Endodermal cell (in vitro differentiated cells): ENCODE data around the gene LTBP2. TPM values are rescaled to one million over a fixed set of nuclear protein-coding genes. Genes with fewer than 3 reads are reported as not detected.

Source experiments
- DNase-seq: peaks from one replicate; pipeline ENCODE4 v3.0.0-alpha.2; 2017
- H3K27ac ChIP-seq: 2 replicates; pipeline ENCODE4 v1.5.1; 2013; ENCODE audit warnings: mild to moderate bottlenecking, low read depth, low read length, moderate library complexity
- H3K27me3 ChIP-seq: 2 replicates; pipeline ENCODE4 v1.6.1; 2013; ENCODE audit warnings: mild to moderate bottlenecking, low read length, moderate library complexity; ENCODE audit not compliant: insufficient read depth, control insufficient read depth, poor library complexity, severe bottlenecking
- H3K36me3 ChIP-seq: 2 replicates; pipeline ENCODE4 v1.7.0; 2013; ENCODE audit warnings: mild to moderate bottlenecking, low read length, moderate library complexity; ENCODE audit not compliant: control insufficient read depth, insufficient read depth
- H3K4me1 ChIP-seq: one replicate; pipeline ENCODE4 v1.7.0; 2013; ENCODE audit warnings: low read length; ENCODE audit not compliant: control insufficient read depth, insufficient read depth
- H3K4me3 ChIP-seq: 2 replicates; pipeline ENCODE4 v1.5.1; 2013; ENCODE audit warnings: mild to moderate bottlenecking, low read length, moderate library complexity
- H3K9ac ChIP-seq: 2 replicates; pipeline ENCODE4 v1.6.1; 2013; ENCODE audit warnings: mild to moderate bottlenecking, low read length, moderate library complexity; ENCODE audit not compliant: poor library complexity, severe bottlenecking; ENCODE audit errors: extremely low read depth
- H3K9me3 ChIP-seq: 2 replicates; pipeline ENCODE4 v1.6.1; 2013; ENCODE audit warnings: mild to moderate bottlenecking, low read length, moderate library complexity; ENCODE audit not compliant: control insufficient read depth
- H3K27ac Mint-ChIP-seq: 2 replicates; pipeline ENCODE4 v1.8.0; 2020; ENCODE audit warnings: mixed read lengths
- H3K27me3 Mint-ChIP-seq: 2 replicates; pipeline ENCODE4 v1.8.0; 2021; ENCODE audit warnings: mild to moderate bottlenecking, mixed read lengths; ENCODE audit not compliant: insufficient read depth
- H3K36me3 Mint-ChIP-seq: 2 replicates; pipeline ENCODE4 v1.8.0; 2020; ENCODE audit warnings: low read depth, mixed read lengths
- H3K4me1 Mint-ChIP-seq: 2 replicates; pipeline ENCODE4 v1.8.0; 2020; ENCODE audit warnings: mixed read lengths
- H3K4me3 Mint-ChIP-seq: 2 replicates; pipeline ENCODE4 v1.8.0; 2020; ENCODE audit warnings: mild to moderate bottlenecking, moderate library complexity, mixed read lengths
- H3K9me3 Mint-ChIP-seq: 2 replicates; pipeline ENCODE4 v1.8.0; 2020; ENCODE audit warnings: mild to moderate bottlenecking, mixed read lengths
- WGBS, 2 experiments: methylation state at CpG; one replicate each; pipeline versions ENCODE4 v1.1.5 to v1.1.7; 2013; ENCODE audit warnings: missing lambda C conversion rate in 2 of 2, mixed read lengths in 1 of 2; ENCODE audit not compliant: insufficient coverage in 1 of 2, insufficient read length in 1 of 2; 5-methylcytosine and 5-hydroxymethylcytosine counted together
- total RNA-seq, 2 donors: library from RNA; stranded (reverse); fragmentation: NEBNext Ultra II Directional in 1 of 2; extraction: Animal tissue kit (Norgen Biotek cat#: 25700) in 1 of 2; gene quantifications; 2 replicates in 1 of 2; 3 replicates in 1 of 2; pipeline ENCODE4 v1.2.1, GENCODE V29; 2021
- TF ChIP-seq, protein P1 (sequence below): fragments of 200-600 bp; sonication (generic); conservative IDR thresholded peaks from 2 replicates; pipeline ENCODE4 v1.5.0; 2021; ENCODE audit warnings: antibody characterized with exemption, mild to moderate bottlenecking

LTBP2 gene
- total RNA-seq, 2 donors from 2014 or later, result 1.7 to 2.9 TPM

DNA sequence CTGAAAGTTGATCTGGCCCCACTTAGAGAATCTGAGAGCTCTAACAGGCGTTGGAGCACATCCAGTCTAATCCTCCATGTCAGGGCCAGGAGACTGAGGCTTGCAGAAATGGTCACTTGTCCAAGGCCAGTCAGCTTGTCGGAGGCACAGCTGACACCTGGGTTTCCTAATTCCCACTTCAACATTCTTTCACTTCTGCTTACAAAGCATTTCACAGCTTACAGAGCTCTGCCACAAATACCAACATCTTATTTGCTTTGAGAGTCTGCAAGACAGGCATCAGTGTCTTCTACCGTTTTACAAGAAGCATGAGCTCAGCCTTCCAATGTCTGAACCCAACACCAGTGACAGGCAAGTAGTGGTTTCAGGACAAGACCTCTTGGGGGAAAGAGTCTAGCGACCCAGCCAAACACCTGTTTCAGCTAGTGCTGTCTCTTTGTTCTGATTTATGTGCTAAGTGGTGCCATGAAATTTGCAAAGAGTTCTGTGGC is 86.6 kb downstream of the LTBP2 start:
- no peak for DNase-seq
- Histone ChIP-seq H3K9ac (no peak overlapping the region), H3K4me3 (no peak overlapping the region), H3K4me1 (peaks cover 6% of the 10 kb centered on the region), H3K27me3 (no peaks in the 10 kb centered on the region), H3K36me3 (no peaks in the 10 kb centered on the region), H3K27ac (no peak overlapping the region), H3K9me3 (no peaks in the 10 kb centered on the region)
- peaks cover 22% of the 10 kb centered on the region for H3K4me1 Mint-ChIP-seq
- 72 to 77% methylated on average over 3 to 4 of the region's 4 CpGs for WGBS, 2 experiments
- TF ChIP-seq, protein P1, sequence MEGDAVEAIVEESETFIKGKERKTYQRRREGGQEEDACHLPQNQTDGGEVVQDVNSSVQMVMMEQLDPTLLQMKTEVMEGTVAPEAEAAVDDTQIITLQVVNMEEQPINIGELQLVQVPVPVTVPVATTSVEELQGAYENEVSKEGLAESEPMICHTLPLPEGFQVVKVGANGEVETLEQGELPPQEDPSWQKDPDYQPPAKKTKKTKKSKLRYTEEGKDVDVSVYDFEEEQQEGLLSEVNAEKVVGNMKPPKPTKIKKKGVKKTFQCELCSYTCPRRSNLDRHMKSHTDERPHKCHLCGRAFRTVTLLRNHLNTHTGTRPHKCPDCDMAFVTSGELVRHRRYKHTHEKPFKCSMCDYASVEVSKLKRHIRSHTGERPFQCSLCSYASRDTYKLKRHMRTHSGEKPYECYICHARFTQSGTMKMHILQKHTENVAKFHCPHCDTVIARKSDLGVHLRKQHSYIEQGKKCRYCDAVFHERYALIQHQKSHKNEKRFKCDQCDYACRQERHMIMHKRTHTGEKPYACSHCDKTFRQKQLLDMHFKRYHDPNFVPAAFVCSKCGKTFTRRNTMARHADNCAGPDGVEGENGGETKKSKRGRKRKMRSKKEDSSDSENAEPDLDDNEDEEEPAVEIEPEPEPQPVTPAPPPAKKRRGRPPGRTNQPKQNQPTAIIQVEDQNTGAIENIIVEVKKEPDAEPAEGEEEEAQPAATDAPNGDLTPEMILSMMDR, result no peak
- H3K4me3 Mint-ChIP-seq, result no peak overlapping the region
- no peaks in the 10 kb centered on the region for H3K27me3 Mint-ChIP-seq
- H3K9me3 Mint-ChIP-seq, result no peaks in the 10 kb centered on the region
- H3K27ac Mint-ChIP-seq, result no peak overlapping the region
- no peaks in the 10 kb centered on the region for H3K36me3 Mint-ChIP-seq

DNA sequence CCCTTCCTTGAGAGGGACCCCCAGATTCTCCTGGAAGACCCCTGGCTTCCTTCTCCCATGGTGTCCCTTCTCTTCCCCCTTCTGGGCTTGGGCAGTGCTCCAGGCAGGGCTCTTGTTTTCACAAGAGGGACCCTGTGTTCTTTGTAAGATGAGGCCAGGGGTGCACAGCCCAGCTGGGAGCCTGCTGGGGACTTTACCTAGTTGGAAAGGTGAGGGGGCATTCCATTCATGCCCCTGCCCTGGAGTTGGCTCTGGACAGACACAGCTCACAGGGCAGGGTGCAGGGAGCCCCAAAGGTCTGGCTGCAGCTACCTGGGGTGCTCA is 87.3 kb downstream of the LTBP2 start:
- H3K4me3 Mint-ChIP-seq, result no peak overlapping the region
- Histone ChIP-seq H3K4me1 (peaks cover 6% of the 10 kb centered on the region), H3K27ac (no peak overlapping the region), H3K27me3 (no peaks in the 10 kb centered on the region), H3K9ac (no peak overlapping the region), H3K36me3 (no peaks in the 10 kb centered on the region), H3K9me3 (no peaks in the 10 kb centered on the region), H3K4me3 (no peak overlapping the region)
- no peak for DNase-seq
- no peak overlapping the region for H3K27ac Mint-ChIP-seq
- TF ChIP-seq, protein P1, result no peak
- H3K36me3 Mint-ChIP-seq, result no peaks in the 10 kb centered on the region
- H3K4me1 Mint-ChIP-seq, result peaks cover 22% of the 10 kb centered on the region
- no peaks in the 10 kb centered on the region for H3K9me3 Mint-ChIP-seq
- H3K27me3 Mint-ChIP-seq, result no peaks in the 10 kb centered on the region

DNA sequence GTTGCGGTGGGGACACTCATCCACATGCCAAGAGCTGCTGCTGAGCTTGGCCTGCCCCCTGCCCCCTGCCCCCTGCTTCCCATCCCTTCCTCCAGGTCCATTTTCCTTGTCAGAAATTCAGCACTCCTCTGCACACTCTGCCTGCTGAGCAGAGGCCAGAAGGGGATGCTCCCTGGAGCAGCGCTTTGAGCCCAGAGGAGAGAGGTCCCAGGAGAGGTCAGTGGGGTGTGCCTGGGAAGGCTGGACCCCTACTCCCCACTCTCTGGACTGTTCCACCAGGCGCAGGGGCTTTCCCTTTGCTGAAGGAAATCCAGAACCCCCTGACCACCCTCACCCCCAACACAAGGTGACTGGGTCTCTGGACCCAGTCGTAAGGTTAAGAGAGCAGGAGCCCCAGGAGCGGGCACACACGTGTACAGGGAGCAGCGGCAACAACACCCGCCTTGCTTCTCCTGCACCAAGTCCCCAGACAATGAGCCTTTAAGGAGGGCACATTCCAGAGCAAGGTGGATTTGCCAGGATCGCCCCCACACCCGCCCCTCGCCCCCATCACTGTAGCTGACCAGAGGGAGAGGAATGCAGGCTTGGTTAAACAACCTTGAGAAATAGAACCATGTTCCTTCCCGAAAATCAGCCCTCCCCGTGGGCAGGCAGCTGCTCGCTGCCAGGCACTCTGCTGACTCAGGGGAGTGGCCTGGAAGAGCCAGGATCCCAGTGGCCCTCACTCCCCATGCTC is 87.8 kb downstream of the LTBP2 start:
- Histone ChIP-seq H3K27ac (no peak overlapping the region), H3K9ac (no peak overlapping the region), H3K36me3 (no peaks in the 10 kb centered on the region), H3K4me3 (no peak overlapping the region), H3K27me3 (no peaks in the 10 kb centered on the region), H3K9me3 (no peaks in the 10 kb centered on the region), H3K4me1 (peaks cover 6% of the 10 kb centered on the region)
- Mint-ChIP-seq H3K36me3 (no peaks in the 10 kb centered on the region), H3K27me3 (no peaks in the 10 kb centered on the region), H3K9me3 (no peaks in the 10 kb centered on the region), H3K27ac (no peak overlapping the region), H3K4me3 (no peak overlapping the region), H3K4me1 (peaks cover 22% of the 10 kb centered on the region)
- DNase-seq, result no peak
- 90 to 93% methylated on average over 10 to 14 of the region's 14 CpGs for WGBS, 2 experiments
- TF ChIP-seq, protein P1, result no peak
